GM19035 (cell line): Measurements from ENCODE around the gene TBC1D3I.
"Not testable (repeated sequence)": the region's sequence is repeated elsewhere in the genome, so short reads cannot be mapped to it uniquely, and the experiment has no call there.

ENCODE experiments used
- ATAC-seq: cut with Tn5 transposase; IDR thresholded peaks from one replicate; pipeline ENCODE4 v1.9.1; 2021; ENCODE audit not compliant: unreplicated experiment

Gene TBC1D3I

DNA sequence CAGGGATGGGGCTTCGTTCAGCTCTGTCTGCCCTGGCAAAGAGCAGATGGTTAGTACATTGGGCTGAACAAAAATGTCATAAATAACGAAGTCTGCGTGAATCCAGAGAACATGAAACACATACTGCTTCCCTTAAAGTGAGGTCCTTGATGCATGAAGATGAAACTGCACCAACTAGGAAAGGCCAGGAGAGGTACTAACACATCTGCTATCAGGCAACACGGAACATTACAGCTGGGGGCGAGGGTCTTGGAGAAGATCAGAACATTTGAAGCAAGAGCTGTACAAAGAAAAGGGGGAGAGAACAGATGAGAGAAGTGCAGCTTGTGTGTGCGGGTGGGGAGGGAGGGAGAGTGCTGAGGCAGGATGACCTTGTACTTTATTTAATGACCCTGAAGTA, 57.0 kb downstream of the TBC1D3I start:
- ATAC-seq = not testable (repeated sequence)

DNA sequence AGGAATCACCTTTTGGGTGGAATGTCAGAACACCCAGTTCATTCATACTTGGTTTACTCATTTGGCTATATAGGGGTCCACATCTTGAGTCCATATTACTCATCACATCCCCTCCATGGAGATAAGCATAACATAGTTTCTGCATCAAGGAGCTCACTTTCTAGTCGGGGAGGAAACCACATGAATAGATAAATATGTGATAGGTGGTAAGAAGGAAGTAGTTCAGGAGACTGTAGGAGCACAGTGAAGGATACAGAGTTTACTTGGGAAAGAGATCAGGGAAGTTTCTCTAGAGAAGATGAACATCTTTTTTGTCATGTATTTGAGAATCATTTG, 57.9 kb downstream of the TBC1D3I start:
- ATAC-seq = not testable (repeated sequence)

DNA sequence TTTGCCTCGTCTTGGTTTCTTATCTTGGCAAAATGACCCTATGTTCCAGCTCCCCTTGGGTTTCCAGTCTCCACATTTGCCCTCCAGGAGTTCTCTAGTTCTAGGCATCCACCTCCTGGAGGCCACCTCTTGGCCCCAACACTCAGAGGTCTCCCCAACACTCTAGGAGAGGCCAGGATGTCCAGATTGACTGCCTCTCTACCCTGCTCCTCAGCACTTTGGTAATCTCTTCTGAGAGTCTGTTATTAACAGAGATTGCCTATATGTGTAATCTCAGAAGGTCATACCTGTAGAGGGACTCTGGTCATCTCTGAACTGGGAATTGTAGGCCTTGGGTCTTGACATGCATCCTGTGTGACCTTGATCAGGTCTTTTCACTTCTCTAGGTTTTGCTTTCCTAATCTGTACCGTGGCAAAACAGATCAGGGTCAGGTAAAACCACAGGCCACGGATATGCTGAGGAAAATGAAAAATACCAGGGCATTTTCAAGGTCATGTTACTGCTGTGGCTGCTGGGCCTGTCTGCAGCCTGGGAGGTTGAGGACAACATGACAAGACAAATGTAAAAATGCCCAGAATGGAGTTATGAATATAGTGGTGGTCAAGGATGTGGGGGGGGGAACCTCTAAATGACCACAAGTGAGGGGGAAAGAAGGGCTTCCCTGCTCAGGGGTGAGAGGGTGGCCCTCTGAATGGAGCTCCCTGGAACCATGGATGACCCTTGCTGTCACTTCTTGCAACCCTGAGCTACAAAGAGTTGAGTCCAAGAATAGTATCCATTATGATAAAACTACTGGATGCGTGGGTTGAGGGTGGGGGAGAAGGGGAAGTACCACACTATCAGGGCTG, 58.5 kb downstream of the TBC1D3I start:
- ATAC-seq = no peak

DNA sequence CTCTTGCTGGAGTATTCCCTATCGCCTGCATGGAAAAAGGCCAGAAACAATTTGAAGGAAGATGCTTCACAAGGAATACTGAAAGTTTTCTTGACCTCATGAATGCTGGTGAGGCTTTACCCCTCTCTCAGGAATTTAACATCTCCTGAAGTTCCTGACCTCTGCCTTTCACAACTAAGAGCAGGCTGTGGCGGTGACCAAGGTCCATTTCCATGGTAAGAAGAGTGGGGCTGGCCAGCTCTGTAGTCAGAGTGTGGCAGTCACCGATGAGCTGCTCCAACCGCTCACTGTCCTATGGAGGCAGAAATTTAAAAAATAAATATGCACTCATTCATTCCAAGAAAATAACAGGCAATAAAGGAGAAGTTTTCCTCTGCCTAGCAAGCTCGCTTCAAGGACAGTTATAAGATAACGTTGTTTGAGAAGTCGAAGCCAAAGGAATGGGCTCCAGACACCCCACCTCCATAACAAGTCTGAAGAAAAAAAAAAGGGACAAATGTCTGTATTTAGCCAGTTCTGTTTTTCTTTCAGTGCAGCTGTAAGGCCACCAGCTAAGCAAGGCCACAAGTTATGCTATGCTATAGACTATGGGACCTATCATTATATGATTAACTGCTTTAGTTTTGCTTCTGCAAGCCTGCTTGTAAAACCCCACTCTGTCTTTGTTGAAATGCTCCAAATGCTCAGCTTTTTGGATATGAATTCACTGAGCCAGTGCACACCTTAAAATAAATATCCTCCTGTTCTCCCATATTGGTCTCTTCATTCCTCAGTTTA, 59.5 kb downstream of the TBC1D3I start:
- ATAC-seq = no peak
